ENCODE measurements around the gene COX6A1.

GRCh38 chr12:120469450-120470149 is 31.7 kb downstream of the COX6A1 start, which contains the start of gene SRSF9:
- TF ChIP-seq CTCF (IDR thresholded peaks at IDR 0.05; ENCODE audit: poor library complexity, severe bottlenecking) (peak; percentile 99), POLR2AphosphoS5 (IDR thresholded peaks at IDR 0.05) (peak; percentile 94), REST (IDR thresholded peaks at IDR 0.05; ENCODE audit: borderline replicate concordance) (peak; percentile 74), EZH2 (IDR thresholded peaks at IDR 0.05; ENCODE audit: borderline replicate concordance, insufficient read depth, low read length, poor library complexity, severe bottlenecking) (no peak), TAF1 (IDR thresholded peaks at IDR 0.05; ENCODE audit: low read depth) (peak; percentile 87)

All from neural cell (in vitro differentiated cells).